ENCODE measurements around the gene ANKRD11.

- TF ChIP-seq FOXP2 (optimal IDR thresholded peaks at IDR 0.05; ENCODE audit: borderline replicate concordance, extremely low read depth, extremely low read length, insufficient read depth) (no peak), REST (IDR thresholded peaks at IDR 0.05; ENCODE audit: insufficient read depth in 1 of 2, low read depth in 2 of 2, low read length in 2 of 2) (no peak), SIN3A (IDR thresholded peaks at IDR 0.05; ENCODE audit: borderline replicate concordance, insufficient read depth, low read length) (0 out of 2 replicates have a peak, but pooled peaks have one; percentile 91), POLR2AphosphoS5 (IDR thresholded peaks at IDR 0.05; ENCODE audit: low read depth, low read length) (peak; percentile 68), TAF1 (IDR thresholded peaks at IDR 0.05; ENCODE audit: borderline replicate concordance, insufficient read depth, low read length) (peak; percentile 53; the same call in 1 of the 2 replicates)
These were observed 15.1 kb upstream of the ANKRD11 start for GRCh38 chr16:89505204-89506112.
